Measurements from ENCODE around the gene FAM78A. TPM values are rescaled to one million over a fixed set of nuclear protein-coding genes. Genes with fewer than 3 reads are reported as not detected.
"Not testable (repeated sequence)": the region's sequence is repeated elsewhere in the genome, so short reads cannot be mapped to it uniquely, and the experiment has no call there.

FAM78A gene
- polyA plus RNA-seq, 4 donors = 2.6 to 3.5 (median 3.1) TPM

- no peak for DNase-seq (ENCODE audit: low read depth in 4 of 4, low spot score in 2 of 4)
Observed at GRCh38 chr9:131216806-131217205, 59.5 kb downstream of the FAM78A start.

- DNase-seq (ENCODE audit: low read depth in 4 of 4, low spot score in 2 of 4) = no peak
Observed at GRCh38 chr9:131214876-131215275, 61.4 kb downstream of the FAM78A start.

- DNase-seq (ENCODE audit: low read depth in 4 of 4, low spot score in 2 of 4) = no peak
Observed at GRCh38 chr9:131214286-131214856, 61.9 kb downstream of the FAM78A start.

- not testable (repeated sequence) for DNase-seq (ENCODE audit: low read depth in 4 of 4, low spot score in 2 of 4)
Observed at GRCh38 chr9:131211920-131212319, 64.4 kb downstream of the FAM78A start.

Other genes with a start within 250 kb of the FAM78A start
- gene AIF1L, start 180.0 kb downstream of the FAM78A start, polyA plus RNA-seq (ENCODE audit: insufficient read length in 4 of 4) = 100 to 1,000 TPM; 364 to 376 (median 370) TPM
- 10 to 100 TPM; 39.8 to 68.5 (median 55.0) TPM for gene NUP214, start 150.9 kb downstream of the FAM78A start, polyA plus RNA-seq (ENCODE audit: insufficient read length in 4 of 4)
- gene PLPP7, start 13.2 kb upstream of the FAM78A start, polyA plus RNA-seq (ENCODE audit: insufficient read length in 4 of 4) = 1 to 10 TPM; 2.6 to 3.5 (median 3.0) TPM
- gene PRRC2B, start 117.6 kb upstream of the FAM78A start, polyA plus RNA-seq (ENCODE audit: insufficient read length in 4 of 4) = 100 to 1,000 TPM; 152 to 226 (median 184) TPM
- 10 to 100 TPM; 29.0 to 54.6 (median 43.6) TPM for gene POMT1, start 226.4 kb upstream of the FAM78A start, polyA plus RNA-seq (ENCODE audit: insufficient read length in 4 of 4)

Data from left renal cortex interstitium (tissue), 4 donors.